Lower lobe of right lung (tissue), 2 donors: Measurements from ENCODE around the gene SLC47A2. TPM values are rescaled to one million over a fixed set of nuclear protein-coding genes. Genes with fewer than 3 reads are reported as not detected.
A peak's percentile ranks its signal among the peaks of the same experiment; 100 is the strongest.
"Not testable (repeated sequence)": the region's sequence is repeated elsewhere in the genome, so short reads cannot be mapped to it uniquely, and the experiment has no call there.

Experiments
- ATAC-seq, 2 donors: fragments of 200-7000 bp; cut with Tn5 transposase; one replicate each; pipeline ENCODE4 v1.9.1; 2020 to 2022; ENCODE audit warnings: mild to moderate bottlenecking in 2 of 2, moderate library complexity in 2 of 2
- DNase-seq: peaks from one replicate; pipeline ENCODE4 v3.0.0-alpha.2; 2020
- H3K27ac ChIP-seq: fragments of 200-600 bp; one replicate; pipeline ENCODE4 v1.8.0; 2022
- H3K27me3 ChIP-seq: fragments of 200-600 bp; one replicate; pipeline ENCODE4 v1.8.0; 2022; ENCODE audit warnings: low read depth
- H3K36me3 ChIP-seq: fragments of 200-600 bp; one replicate; pipeline ENCODE4 v1.8.0; 2022; ENCODE audit warnings: mild to moderate bottlenecking
- H3K4me1 ChIP-seq: fragments of 200-600 bp; one replicate; pipeline ENCODE4 v1.8.0; 2022
- H3K4me3 ChIP-seq: fragments of 200-600 bp; one replicate; pipeline ENCODE4 v1.8.0; 2022; ENCODE audit warnings: mild to moderate bottlenecking
- H3K9me3 ChIP-seq: fragments of 200-600 bp; one replicate; pipeline ENCODE4 v1.8.0; 2022
- intact Hi-C: fragments of 100-400 bp; cut with DNase I; formaldehyde crosslinking; loops from one replicate; pipeline ENCODE4 v1.11.0; 2022
- long read RNA-seq: library from polyadenylated mRNA; unstranded; transcript quantifications from one replicate; pipeline ENCODE4 v2.0.0, GENCODE V29; 2021
- total RNA-seq: library from RNA; stranded (reverse); fragmentation: NEBNext Ultra II Directional; extraction: Animal tissue kit (Norgen Biotek cat#: 25700); gene quantifications from one replicate; pipeline ENCODE4 v1.2.1, GENCODE V29; 2021
- TF ChIP-seq, protein P1 (sequence below): fragments of 200-600 bp; IDR thresholded peaks from one replicate; pipeline ENCODE4 v1.8.0; 2022; ENCODE audit warnings: antibody characterized with exemption, mild to moderate bottlenecking
- donor health status: DM: no; HTN: yes; CAD: no; lungs with severe emphysema.

SLC47A2 gene
- not detected for total RNA-seq
- long read RNA-seq, partial matches to known transcripts: 0 of 2 reads
- long read RNA-seq, other reads (novel, unspliced or antisense): 2 of 2 reads

DNA sequence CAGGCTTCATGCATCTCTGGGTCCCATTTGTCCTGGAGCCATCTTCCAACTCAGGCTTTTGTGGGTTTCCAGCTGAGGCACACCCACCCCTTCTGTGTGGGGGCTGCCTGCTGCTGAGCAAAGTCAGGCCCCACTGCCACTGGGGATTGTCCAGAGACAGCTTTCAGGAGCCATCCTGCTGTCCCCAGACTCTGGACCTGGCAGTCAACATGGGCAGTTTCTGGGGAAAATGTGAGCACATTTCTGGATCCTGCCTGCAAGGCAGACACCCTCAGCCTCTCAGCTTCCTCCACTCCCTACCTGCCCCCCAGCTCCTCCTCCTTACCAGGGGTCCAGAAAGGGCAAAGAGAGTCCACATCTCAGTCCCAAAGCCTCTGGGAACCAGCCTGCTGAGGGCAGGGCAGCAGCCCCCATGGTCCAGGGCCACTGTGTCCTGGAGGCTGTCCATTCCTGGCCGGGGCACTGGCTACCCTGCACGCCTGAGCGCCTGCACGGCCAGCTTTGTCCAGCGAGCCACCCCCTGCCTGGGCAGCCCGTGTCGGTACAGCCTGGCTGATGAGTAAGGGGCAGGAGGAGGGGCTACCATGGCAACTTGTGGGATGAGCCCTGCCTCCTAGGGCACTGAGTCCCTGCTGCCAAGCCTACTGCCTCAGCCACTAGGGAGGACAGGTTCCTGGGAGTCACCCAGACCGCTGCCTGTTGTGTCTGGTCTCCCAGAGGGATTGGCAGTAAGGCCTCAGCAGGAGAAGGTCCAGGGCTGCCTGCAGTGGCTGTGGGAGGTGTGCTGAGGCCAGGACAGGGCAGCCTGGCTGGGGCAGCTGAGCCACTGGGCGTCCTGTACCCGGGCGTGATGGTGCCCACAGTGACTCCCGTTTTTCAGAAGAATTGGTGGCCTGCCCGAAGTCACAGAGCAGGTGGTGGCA is at the start of gene SLC47A2:
Gene SLC47A2 (minus strand): TSS at position 477 of the 923 bp plus-strand sequence. CDS start 29 bp downstream, at position 448.
- Histone ChIP-seq H3K27me3 (no peaks in the 10 kb centered on the region), H3K4me1 (peaks cover 10% of the 10 kb centered on the region), H3K9me3 (no peaks in the 10 kb centered on the region), H3K36me3 (no peaks in the 10 kb centered on the region), H3K4me3 (no peak within 1 kb of the TSS), H3K27ac (no peak within 1 kb of the TSS)
- TF ChIP-seq, protein P1, sequence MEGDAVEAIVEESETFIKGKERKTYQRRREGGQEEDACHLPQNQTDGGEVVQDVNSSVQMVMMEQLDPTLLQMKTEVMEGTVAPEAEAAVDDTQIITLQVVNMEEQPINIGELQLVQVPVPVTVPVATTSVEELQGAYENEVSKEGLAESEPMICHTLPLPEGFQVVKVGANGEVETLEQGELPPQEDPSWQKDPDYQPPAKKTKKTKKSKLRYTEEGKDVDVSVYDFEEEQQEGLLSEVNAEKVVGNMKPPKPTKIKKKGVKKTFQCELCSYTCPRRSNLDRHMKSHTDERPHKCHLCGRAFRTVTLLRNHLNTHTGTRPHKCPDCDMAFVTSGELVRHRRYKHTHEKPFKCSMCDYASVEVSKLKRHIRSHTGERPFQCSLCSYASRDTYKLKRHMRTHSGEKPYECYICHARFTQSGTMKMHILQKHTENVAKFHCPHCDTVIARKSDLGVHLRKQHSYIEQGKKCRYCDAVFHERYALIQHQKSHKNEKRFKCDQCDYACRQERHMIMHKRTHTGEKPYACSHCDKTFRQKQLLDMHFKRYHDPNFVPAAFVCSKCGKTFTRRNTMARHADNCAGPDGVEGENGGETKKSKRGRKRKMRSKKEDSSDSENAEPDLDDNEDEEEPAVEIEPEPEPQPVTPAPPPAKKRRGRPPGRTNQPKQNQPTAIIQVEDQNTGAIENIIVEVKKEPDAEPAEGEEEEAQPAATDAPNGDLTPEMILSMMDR: no peak
- intact Hi-C loops: no loop called here
- DNase-seq: no peak
- no peak for ATAC-seq

GRCh38 chr17:19766016-19766415 is 49.6 kb upstream of the SLC47A2 start:
- ATAC-seq (peak in 1 of 2 donors; percentile 4), DNase-seq (no peak)
- intact Hi-C loops: loop anchor here (5.0 kb wide), 1 partner anchor 254 kb away; no protein-coding TSS in a partner anchor
- H3K27ac ChIP-seq: no peak overlapping the region
- no peaks in the 10 kb centered on the region for H3K27me3 ChIP-seq
- H3K36me3 ChIP-seq: no peaks in the 10 kb centered on the region
- no peaks in the 10 kb centered on the region for H3K9me3 ChIP-seq
- peaks cover 8% of the 10 kb centered on the region for H3K4me1 ChIP-seq
- TF ChIP-seq, protein P1: no peak
- no peak overlapping the region for H3K4me3 ChIP-seq

GRCh38 chr17:19763991-19764390 is 47.6 kb upstream of the SLC47A2 start:
- not testable (repeated sequence) for ATAC-seq, DNase-seq, H3K9me3 ChIP-seq

DNA sequence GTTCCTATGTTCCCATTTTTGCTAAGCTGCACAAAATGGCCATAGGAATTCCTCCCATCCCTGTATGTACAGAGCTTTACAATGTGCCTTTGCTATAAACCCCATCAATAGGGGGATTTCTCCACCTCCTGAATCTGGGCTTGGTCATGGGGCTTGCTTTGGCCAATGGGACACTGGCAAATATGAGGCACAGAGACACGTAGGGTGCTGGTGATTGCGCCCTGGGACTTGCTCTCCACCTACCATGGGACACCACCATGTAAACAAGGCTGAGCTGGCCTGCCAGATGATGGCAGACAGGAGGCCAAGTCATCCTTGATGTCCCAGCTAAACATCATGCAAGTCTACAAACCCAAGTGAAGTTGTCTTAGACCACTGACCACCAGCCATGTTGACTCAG is 47.0 kb upstream of the SLC47A2 start:
- intact Hi-C loops: no loop called here
- H3K9me3 ChIP-seq: no peaks in the 10 kb centered on the region
- DNase-seq: no peak
- TF ChIP-seq, protein P1: no peak
- no peak overlapping the region for H3K27ac ChIP-seq
- H3K4me3 ChIP-seq: no peak overlapping the region
- no peaks in the 10 kb centered on the region for H3K36me3 ChIP-seq
- H3K27me3 ChIP-seq: no peaks in the 10 kb centered on the region
- ATAC-seq: no peak
- H3K4me1 ChIP-seq: peaks cover 8% of the 10 kb centered on the region

More at GRCh38 chr17:19763991-19764390, 47.6 kb upstream of the SLC47A2 start:
- intact Hi-C loops, H3K36me3 ChIP-seq, H3K27me3 ChIP-seq, H3K4me3 ChIP-seq, H3K27ac ChIP-seq, H3K4me1 ChIP-seq: not testable (repeated sequence)

DNA sequence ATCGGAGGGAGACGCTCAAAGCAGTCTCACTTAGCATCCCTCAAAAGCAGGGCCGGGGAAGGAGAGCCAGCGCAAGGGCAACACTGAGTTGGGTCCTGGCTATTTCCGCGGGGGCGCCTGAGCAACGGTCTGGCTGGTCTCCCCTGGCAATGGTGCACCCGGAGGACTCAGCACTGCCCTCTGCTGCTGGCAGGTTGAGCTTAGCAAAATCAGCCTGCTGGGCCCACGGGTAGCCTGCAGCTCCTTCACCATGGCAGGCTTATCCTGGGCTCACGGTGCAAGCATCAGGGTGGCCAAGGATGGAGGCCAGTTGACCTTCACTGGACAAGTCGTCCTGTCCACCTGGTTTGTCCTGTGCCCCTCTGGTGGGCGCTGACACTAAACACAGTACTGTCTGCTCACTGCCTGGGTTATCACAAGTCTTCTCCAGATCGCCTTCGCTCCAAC is 46.2 kb upstream of the SLC47A2 start:
- peak; percentile 83 to 84 for ATAC-seq
- intact Hi-C loops: no loop called here

More for the DNA sequence above, 46.2 kb upstream of the SLC47A2 start:
- Histone ChIP-seq H3K4me1 (peaks cover 8% of the 10 kb centered on the region), H3K27me3 (no peaks in the 10 kb centered on the region), H3K9me3 (no peaks in the 10 kb centered on the region), H3K27ac (no peak overlapping the region), H3K4me3 (no peak overlapping the region), H3K36me3 (no peaks in the 10 kb centered on the region)
- TF ChIP-seq, protein P1: peak; percentile 79
- DNase-seq: peak; percentile 82
